Suprapubic skin (tissue), 4 donors: Measurements from ENCODE around the gene EME1.

Source experiments
- EP300 ChIP-seq: sonication (generic); formaldehyde crosslinking; IDR thresholded peaks from one replicate; pipeline ENCODE4 v1.6.1; 2017; ENCODE audit warnings: antibody characterized with exemption
- POLR2A ChIP-seq, 2 donors: fragments of 450-650 bp; IDR thresholded peaks; one replicate each; pipeline ENCODE4 v1.6.1; 2017; ENCODE audit warnings: antibody characterized with exemption in 2 of 2, mild to moderate bottlenecking in 2 of 2, moderate library complexity in 2 of 2
- POLR2AphosphoS5 ChIP-seq, 3 donors: sonication (generic); formaldehyde crosslinking; IDR thresholded peaks; one replicate each; pipeline ENCODE4 v1.6.1; 2017; ENCODE audit warnings: antibody characterized with exemption in 3 of 3
- TF ChIP-seq, protein P1 (sequence below), 2 donors: fragments of 200-600 bp in 1 of 2; fragments of 450-650 bp in 1 of 2; sonication (generic) in 1 of 2; IDR thresholded peaks; one replicate each; pipeline ENCODE4 v1.5.1; 2016 to 2019; ENCODE audit warnings: antibody characterized with exemption in 2 of 2, mild to moderate bottlenecking in 1 of 2, moderate library complexity in 1 of 2

DNA sequence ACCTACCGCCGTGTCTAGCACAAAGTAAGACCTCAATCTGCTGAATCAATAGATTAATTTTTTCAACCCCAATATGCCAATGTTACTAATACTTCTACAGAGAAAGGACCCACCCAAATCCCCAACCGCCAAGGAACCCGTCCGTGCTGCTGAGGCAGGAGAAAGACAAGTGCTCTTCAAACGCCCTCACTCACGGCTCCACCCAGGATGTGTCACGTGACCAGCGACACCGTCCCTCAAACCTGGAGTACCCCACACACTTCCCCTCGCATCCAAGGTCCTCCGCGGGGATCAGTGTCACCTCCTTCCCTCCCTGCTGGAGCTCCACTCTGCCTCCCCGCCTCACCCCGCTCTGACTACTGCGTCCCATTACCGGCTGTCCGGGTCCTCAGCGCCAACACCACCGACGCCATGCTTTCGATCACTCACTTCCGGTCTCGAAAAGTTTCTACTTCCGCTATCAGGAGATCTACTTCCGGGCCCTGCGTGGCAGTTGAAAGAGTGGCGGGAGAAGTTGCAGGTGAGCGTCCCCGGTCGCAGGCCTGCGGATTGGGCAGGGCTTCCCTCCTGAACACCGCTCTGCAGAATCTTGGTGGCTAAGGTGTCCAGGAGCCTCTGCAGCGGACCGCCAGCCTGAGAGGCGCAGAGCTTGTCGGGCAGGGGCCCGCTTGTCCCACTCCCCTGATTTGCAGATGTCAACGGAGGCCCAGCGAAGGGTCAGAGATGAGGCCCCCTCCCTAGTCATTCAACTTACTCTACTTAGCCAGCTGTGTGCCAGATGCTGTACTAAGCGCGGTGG is at the start of gene EME1, which contains the start of gene MRPL27:
- TF ChIP-seq, protein P1, sequence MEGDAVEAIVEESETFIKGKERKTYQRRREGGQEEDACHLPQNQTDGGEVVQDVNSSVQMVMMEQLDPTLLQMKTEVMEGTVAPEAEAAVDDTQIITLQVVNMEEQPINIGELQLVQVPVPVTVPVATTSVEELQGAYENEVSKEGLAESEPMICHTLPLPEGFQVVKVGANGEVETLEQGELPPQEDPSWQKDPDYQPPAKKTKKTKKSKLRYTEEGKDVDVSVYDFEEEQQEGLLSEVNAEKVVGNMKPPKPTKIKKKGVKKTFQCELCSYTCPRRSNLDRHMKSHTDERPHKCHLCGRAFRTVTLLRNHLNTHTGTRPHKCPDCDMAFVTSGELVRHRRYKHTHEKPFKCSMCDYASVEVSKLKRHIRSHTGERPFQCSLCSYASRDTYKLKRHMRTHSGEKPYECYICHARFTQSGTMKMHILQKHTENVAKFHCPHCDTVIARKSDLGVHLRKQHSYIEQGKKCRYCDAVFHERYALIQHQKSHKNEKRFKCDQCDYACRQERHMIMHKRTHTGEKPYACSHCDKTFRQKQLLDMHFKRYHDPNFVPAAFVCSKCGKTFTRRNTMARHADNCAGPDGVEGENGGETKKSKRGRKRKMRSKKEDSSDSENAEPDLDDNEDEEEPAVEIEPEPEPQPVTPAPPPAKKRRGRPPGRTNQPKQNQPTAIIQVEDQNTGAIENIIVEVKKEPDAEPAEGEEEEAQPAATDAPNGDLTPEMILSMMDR (IDR thresholded peaks at IDR 0.05), result no peak
- TF ChIP-seq POLR2A (IDR thresholded peaks at IDR 0.05) (no peak), POLR2AphosphoS5 (IDR thresholded peaks at IDR 0.05) (peak in 2 of 3 donors; percentile 58 to 93), EP300 (no peak)
